AG09319 (cell line): ENCODE results near the gene DOCK10.

ENCODE experiments used
- DNase-seq: peaks from one replicate; pipeline ENCODE4 v3.0.0-alpha.2; 2010; ENCODE audit warnings: low read depth; ENCODE audit errors: extremely low read depth
- CTCF ChIP-seq: IDR thresholded peaks from 2 replicates; pipeline ENCODE4 v1.5.1; 2011; ENCODE audit warnings: low read depth, mild to moderate bottlenecking, inconsistent platforms, low read length, moderate library complexity

Gene DOCK10

GRCh38 chr2:224774735-224775134 lies 267.5 kb downstream of the DOCK10 start:
- DNase-seq, result no peak
- no peak for TF ChIP-seq CTCF

- no peak for DNase-seq
Measured at GRCh38 chr2:224772494-224772893, 269.8 kb downstream of the DOCK10 start.

GRCh38 chr2:224769489-224769888 lies 272.8 kb downstream of the DOCK10 start:
- TF ChIP-seq CTCF, result no peak
- DNase-seq, result no peak

More at GRCh38 chr2:224772494-224772893, 269.8 kb downstream of the DOCK10 start:
- TF ChIP-seq CTCF, result no peak

- DNase-seq, result no peak
- TF ChIP-seq CTCF, result no peak
Measured at GRCh38 chr2:224764565-224765236, 277.6 kb downstream of the DOCK10 start.

- TF ChIP-seq CTCF, result no peak
- DNase-seq, result no peak
Measured at GRCh38 chr2:224757934-224758548, 284.2 kb downstream of the DOCK10 start.

- TF ChIP-seq CTCF, result no peak
- peak; percentile 72 for DNase-seq
Measured at GRCh38 chr2:224753743-224754540, 288.3 kb downstream of the DOCK10 start.

GRCh38 chr2:224751996-224752698 lies 290.1 kb downstream of the DOCK10 start:
- DNase-seq, result no peak
- no peak for TF ChIP-seq CTCF
